ENCODE data around the gene CRAMP1.

CRAMP1 gene

DNA sequence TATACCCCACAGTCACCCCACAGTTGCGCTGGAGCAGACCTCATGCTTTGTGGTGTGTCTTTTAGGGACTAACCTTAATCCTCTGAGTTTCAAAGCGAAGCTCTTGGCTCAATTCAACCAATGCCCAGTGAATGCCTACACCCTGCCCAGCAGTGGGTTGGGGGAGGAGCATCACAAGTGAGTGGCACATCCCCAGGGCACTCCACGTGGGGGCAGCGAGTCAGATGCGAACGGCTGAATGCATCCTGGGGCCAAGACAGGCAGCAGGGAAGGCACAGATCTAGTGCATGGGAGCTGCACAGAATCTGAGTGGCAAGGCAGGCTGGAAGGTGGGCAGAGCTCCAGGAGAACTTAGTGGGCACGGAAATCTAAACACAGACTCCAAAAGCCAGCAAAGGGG is 39.5 kb upstream of the CRAMP1 start:
- no peak for DNase-seq (ENCODE audit: low read depth in 1 of 2, low spot score in 1 of 2)
- H3K4me3 ChIP-seq (replicated peaks; ENCODE audit: insufficient read depth, low read length): no peak overlapping the region
- TF ChIP-seq, protein P1, sequence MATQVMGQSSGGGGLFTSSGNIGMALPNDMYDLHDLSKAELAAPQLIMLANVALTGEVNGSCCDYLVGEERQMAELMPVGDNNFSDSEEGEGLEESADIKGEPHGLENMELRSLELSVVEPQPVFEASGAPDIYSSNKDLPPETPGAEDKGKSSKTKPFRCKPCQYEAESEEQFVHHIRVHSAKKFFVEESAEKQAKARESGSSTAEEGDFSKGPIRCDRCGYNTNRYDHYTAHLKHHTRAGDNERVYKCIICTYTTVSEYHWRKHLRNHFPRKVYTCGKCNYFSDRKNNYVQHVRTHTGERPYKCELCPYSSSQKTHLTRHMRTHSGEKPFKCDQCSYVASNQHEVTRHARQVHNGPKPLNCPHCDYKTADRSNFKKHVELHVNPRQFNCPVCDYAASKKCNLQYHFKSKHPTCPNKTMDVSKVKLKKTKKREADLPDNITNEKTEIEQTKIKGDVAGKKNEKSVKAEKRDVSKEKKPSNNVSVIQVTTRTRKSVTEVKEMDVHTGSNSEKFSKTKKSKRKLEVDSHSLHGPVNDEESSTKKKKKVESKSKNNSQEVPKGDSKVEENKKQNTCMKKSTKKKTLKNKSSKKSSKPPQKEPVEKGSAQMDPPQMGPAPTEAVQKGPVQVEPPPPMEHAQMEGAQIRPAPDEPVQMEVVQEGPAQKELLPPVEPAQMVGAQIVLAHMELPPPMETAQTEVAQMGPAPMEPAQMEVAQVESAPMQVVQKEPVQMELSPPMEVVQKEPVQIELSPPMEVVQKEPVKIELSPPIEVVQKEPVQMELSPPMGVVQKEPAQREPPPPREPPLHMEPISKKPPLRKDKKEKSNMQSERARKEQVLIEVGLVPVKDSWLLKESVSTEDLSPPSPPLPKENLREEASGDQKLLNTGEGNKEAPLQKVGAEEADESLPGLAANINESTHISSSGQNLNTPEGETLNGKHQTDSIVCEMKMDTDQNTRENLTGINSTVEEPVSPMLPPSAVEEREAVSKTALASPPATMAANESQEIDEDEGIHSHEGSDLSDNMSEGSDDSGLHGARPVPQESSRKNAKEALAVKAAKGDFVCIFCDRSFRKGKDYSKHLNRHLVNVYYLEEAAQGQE (IDR thresholded peaks at IDR 0.05; ENCODE audit: insufficient replicate concordance, low read depth): no peak
- no peak for TF ChIP-seq SPI1 (IDR thresholded peaks at IDR 0.05; ENCODE audit: borderline replicate concordance, low read depth)
- TF ChIP-seq GABPA (IDR thresholded peaks at IDR 0.05; ENCODE audit: low read depth): no peak
- TF ChIP-seq, protein P2, sequence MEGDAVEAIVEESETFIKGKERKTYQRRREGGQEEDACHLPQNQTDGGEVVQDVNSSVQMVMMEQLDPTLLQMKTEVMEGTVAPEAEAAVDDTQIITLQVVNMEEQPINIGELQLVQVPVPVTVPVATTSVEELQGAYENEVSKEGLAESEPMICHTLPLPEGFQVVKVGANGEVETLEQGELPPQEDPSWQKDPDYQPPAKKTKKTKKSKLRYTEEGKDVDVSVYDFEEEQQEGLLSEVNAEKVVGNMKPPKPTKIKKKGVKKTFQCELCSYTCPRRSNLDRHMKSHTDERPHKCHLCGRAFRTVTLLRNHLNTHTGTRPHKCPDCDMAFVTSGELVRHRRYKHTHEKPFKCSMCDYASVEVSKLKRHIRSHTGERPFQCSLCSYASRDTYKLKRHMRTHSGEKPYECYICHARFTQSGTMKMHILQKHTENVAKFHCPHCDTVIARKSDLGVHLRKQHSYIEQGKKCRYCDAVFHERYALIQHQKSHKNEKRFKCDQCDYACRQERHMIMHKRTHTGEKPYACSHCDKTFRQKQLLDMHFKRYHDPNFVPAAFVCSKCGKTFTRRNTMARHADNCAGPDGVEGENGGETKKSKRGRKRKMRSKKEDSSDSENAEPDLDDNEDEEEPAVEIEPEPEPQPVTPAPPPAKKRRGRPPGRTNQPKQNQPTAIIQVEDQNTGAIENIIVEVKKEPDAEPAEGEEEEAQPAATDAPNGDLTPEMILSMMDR (IDR thresholded peaks at IDR 0.05; ENCODE audit: insufficient read depth, low read length): no peak
- TF ChIP-seq POLR2AphosphoS5 (IDR thresholded peaks at IDR 0.05; ENCODE audit: low read depth): no peak
- no peak overlapping the region for H3K27ac ChIP-seq (replicated peaks)
- H3K27me3 ChIP-seq (ENCODE audit: insufficient read depth, poor library complexity, severe bottlenecking): no peaks in the 10 kb centered on the region

DNA sequence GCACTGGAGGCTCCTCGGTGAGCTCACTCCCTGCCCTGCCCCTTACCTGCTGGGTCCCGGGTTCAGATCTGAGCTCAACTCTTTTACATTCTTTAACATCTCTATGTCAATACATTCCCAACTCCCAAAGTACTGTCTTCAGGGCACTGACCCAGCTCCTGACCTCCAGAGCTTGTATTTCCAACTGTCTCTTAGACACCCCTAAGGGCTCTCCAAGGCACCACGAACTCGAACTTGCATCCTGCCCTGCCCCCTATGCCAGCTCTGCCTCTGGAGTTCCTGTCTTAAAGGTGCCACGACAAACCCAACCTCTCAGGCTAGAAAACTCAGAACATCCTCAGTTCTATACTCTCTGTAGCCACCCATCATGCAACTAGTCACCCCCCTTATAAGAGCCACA is 38.9 kb upstream of the CRAMP1 start:
- no peak for TF ChIP-seq POLR2AphosphoS5 (IDR thresholded peaks at IDR 0.05; ENCODE audit: low read depth)
- TF ChIP-seq, protein P1 (IDR thresholded peaks at IDR 0.05; ENCODE audit: insufficient replicate concordance, low read depth): no peak
- TF ChIP-seq, protein P2 (IDR thresholded peaks at IDR 0.05; ENCODE audit: insufficient read depth, low read length): no peak
- TF ChIP-seq GABPA (IDR thresholded peaks at IDR 0.05; ENCODE audit: low read depth): no peak
- no peak for TF ChIP-seq SPI1 (IDR thresholded peaks at IDR 0.05; ENCODE audit: borderline replicate concordance, low read depth)
- no peak for DNase-seq (ENCODE audit: low read depth in 1 of 2, low spot score in 1 of 2)
- Histone ChIP-seq H3K27ac (replicated peaks) (no peak overlapping the region), H3K4me3 (replicated peaks; ENCODE audit: insufficient read depth, low read length) (no peak overlapping the region), H3K27me3 (ENCODE audit: insufficient read depth, poor library complexity, severe bottlenecking) (no peaks in the 10 kb centered on the region)

DNA sequence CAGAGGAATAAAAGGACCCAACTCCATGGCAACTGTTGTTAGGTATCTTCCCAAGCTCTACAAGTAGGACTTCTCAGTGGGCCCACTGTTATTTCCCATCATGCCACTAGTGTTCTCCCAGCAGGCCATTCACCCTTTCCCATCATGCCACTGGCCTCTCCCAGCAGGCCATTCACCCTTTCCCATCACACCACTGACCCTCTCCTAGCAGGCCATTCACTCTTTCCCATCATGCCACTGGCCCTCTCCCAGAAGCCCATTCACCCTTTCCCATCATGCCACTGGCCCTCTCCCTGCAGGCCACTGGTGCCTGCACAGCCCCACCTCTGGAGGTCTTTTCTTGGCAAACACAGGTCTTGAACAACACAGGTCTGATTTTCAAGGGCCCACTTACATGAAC is 36.6 kb upstream of the CRAMP1 start:
- TF ChIP-seq, protein P1 (IDR thresholded peaks at IDR 0.05; ENCODE audit: insufficient replicate concordance, low read depth): no peak
- TF ChIP-seq SPI1 (IDR thresholded peaks at IDR 0.05; ENCODE audit: borderline replicate concordance, low read depth): no peak
- TF ChIP-seq GABPA (IDR thresholded peaks at IDR 0.05; ENCODE audit: low read depth): no peak
- no peak for TF ChIP-seq POLR2AphosphoS5 (IDR thresholded peaks at IDR 0.05; ENCODE audit: low read depth)
- TF ChIP-seq, protein P2 (IDR thresholded peaks at IDR 0.05; ENCODE audit: insufficient read depth, low read length): no peak
- no peak overlapping the region for H3K27ac ChIP-seq (replicated peaks)
- no peak for DNase-seq (ENCODE audit: low read depth in 1 of 2, low spot score in 1 of 2)

More for the DNA sequence above, 36.6 kb upstream of the CRAMP1 start:
- Histone ChIP-seq H3K4me3 (replicated peaks; ENCODE audit: insufficient read depth, low read length) (no peak overlapping the region), H3K27me3 (ENCODE audit: insufficient read depth, poor library complexity, severe bottlenecking) (no peaks in the 10 kb centered on the region)

Data from HL-60 (cell line).